ENCODE measurements around the gene DOHH.
"Not testable (repeated sequence)": the region's sequence is repeated elsewhere in the genome, so short reads cannot be mapped to it uniquely, and the experiment has no call there.

Gene DOHH

DNA sequence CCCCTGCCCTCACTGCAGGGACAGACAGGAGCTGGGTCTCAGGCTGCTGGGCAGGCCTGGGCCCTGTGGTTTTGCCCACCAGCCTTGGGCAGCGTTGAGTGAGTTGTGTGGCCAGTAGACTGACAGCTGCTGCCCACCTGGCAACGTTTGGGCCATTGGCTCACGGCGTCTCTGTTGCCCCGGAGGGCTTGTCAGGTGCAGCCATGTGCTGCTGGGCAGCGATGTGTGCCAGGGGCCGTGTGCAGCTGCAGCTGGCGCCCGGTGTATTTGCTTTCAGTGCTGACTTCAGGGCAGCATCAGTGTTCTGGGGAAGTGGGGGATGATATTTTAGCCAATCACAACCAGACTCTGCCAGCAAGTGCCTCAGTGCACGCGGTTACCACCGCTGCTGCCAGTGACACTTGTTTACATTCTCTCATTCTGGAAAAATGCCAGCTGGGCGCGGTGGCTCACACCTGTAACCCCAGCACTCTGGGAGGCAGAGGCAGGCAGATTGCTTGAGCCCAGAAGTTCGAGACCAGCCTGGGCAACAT lies 16.3 kb upstream of the DOHH start:
- H3K27me3 Mint-ChIP-seq = no peaks in the 10 kb centered on the region
- peak overlapping the region; percentile 87 for H3K27ac Mint-ChIP-seq
- peak overlapping the region; percentile 28 for H3K4me3 Mint-ChIP-seq
- no peaks in the 10 kb centered on the region for H3K9me3 Mint-ChIP-seq
- H3K36me3 Mint-ChIP-seq = peaks cover 13% of the 10 kb centered on the region
- H3K4me1 Mint-ChIP-seq = peaks cover 59% of the 10 kb centered on the region
- ATAC-seq = peak; percentile 93

DNA sequence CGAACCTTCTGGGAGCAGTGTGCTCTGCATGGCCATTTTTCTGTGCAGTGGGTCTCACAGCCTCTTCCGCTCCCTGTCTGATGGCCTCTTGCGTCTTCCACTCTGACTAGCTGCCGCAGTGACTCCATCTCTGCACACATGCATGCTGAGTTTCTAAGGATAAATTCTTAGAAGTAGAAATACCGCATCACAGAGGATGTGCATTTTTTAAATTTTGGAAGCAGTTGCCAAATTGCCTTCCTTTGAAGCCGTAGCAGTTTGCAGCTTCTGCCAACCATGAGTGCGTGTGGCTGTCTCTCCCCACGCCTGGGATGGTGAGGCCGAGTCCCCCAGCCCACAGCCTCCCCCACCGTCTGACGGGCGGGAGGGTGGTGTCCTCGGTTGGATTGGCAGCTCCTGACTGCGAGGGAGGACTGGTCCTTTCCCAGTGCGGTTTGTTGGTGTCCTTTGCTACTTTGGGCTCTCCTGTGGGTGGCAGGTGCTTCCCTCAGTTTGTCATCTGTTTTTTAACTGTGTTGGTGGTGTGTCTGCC lies 15.5 kb upstream of the DOHH start:
- Mint-ChIP-seq H3K27ac (peak overlapping the region; percentile 87), H3K36me3 (peaks cover 13% of the 10 kb centered on the region), H3K4me3 (no peak overlapping the region), H3K27me3 (no peaks in the 10 kb centered on the region), H3K4me1 (peaks cover 63% of the 10 kb centered on the region), H3K9me3 (no peaks in the 10 kb centered on the region)
- ATAC-seq = no peak

DNA sequence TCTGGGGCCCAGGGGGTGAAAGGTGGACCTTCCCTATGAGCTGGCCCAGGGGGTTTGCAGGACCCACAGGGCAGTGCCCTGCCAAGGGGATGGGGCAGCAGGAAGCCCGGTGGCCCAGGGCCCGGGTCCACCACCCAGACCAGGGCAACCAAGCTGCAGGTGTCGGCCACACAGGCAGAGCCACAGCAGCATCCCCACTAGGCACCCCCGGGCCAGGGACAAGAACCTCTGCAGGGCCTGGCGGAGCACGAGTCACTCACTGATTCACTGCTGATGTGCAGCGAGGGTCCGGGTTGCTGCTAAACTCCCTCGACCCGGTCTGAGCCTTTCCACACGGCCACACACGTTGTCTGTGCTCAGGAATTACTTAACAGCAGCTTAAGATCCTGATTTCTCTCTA lies 14.5 kb upstream of the DOHH start:
- ATAC-seq = no peak
- Mint-ChIP-seq H3K36me3 (peaks cover 15% of the 10 kb centered on the region), H3K4me1 (peaks cover 71% of the 10 kb centered on the region), H3K27me3 (no peaks in the 10 kb centered on the region), H3K4me3 (no peak overlapping the region), H3K27ac (no peak overlapping the region), H3K9me3 (no peaks in the 10 kb centered on the region)

DNA sequence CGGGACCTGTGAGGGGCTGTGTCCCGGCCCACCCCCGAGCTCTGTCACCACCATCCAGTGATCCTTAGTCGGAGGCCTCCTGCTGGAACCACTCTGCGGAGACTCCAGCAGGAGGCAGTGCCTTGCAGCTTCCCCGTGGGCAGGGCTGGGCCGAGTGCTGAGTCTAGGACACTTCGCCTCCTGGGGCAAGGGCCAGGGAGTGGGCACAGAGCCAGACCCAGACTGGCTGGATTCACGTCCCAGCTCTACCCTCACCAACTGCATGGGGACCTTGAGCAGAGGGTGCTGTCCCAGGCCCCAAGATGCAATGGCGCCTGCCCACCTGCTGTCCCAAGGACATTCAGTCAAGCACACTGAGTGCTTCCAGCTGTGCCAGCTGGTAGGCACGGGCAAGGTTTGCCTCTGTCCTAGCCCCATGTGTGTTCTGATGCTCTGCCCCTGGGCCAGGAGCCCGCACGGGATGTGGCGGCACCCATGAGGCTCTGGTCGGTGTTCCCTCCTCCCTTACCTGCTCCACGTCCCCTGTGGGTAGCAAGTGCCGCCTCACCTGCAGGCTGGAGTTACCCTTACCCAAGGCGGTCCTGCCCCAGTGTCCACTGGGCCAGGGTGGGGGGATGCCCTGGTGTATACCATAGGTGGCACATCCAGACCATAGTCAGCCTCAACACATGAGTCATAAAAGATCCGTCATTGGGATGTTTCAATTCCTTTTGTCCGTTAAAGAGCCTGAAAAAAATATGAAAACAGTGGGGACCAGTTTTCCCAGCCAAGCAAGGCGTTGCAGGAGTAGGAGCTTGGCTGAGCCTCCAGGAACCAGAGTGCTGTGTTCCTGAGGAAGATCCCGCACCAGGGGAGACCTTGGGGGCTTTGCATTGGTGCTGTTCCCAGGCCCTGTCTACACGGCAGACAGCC lies 13.0 kb upstream of the DOHH start:
- H3K9me3 Mint-ChIP-seq = no peaks in the 10 kb centered on the region
- no peak overlapping the region for H3K27ac Mint-ChIP-seq
- H3K4me3 Mint-ChIP-seq = no peak overlapping the region
- no peak for ATAC-seq
- H3K27me3 Mint-ChIP-seq = no peaks in the 10 kb centered on the region
- peaks cover 26% of the 10 kb centered on the region for H3K36me3 Mint-ChIP-seq
- H3K4me1 Mint-ChIP-seq = peaks cover 74% of the 10 kb centered on the region

DNA sequence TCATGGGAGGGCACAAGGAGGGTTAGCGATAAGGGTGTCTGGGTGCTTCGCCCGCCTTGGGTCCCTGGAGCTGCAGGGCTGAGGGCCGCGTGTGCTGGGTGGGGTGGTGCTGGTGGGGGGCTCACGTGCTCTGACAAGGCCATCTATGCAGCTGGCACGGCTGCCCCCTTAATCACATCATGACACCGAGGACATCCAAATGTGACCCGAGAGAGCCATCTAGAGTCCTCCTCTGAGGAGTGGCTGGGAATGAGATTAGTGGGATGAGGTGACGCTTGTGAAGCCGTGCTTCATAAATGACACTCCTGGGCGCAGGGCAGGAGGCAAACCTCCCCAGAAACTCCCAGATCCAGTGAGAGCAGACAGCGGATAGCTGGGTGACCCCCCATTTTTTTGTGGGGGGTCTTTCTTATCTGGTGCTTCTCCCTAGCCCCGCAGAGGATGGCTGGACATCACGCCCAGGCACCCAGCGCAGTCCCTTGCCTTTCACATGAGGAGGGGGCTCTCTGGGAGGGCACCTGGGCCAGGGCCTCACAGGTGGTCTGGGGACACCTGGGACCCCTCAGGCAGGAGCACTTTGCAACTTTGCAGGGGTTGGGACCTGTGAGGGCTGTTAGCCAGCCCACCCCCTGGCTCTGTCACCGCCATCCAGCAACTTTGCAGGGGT lies 12.2 kb upstream of the DOHH start:
- no peak for ATAC-seq
- Mint-ChIP-seq H3K4me1 (peaks cover 75% of the 10 kb centered on the region), H3K36me3 (peaks cover 26% of the 10 kb centered on the region), H3K27ac (no peak overlapping the region), H3K27me3 (no peaks in the 10 kb centered on the region), H3K4me3 (no peak overlapping the region), H3K9me3 (no peaks in the 10 kb centered on the region)

DNA sequence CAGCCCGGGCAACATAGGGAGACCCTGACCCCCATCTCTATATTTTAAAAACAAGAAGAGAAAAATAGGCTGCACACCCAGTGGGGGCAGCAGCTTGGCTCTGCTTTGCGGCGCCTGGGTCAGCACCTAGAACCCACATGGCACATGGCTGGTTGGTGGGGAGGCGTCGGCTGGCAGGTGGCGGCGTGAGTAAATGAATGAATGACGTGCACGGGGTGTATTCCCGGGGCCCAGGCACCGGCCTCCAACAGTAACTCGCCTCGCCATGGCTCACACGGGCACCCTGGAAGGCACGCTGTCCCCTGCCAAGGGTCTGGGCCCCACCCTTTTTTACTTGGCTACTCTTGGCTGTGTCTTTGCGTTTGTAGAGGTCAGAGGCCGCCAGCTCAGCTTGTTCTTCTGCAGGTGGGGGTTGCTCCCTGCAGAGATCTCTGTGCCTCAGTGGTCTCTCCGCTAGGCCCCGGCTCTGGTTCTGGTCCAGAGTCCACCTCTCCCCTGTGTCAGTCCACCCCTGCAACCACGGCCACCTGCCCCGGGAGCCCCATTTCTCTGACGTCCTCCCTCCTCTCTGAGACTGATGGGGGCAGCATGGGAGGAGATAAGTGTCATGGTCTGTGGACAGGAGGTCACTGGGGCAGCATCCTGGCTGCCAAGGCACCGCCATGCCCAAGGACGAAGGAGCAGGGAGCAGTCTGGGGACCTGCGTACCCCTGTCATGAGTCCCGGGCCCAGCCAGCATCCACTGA lies 11.2 kb upstream of the DOHH start:
- H3K27me3 Mint-ChIP-seq = no peaks in the 10 kb centered on the region
- peaks cover 79% of the 10 kb centered on the region for H3K4me1 Mint-ChIP-seq
- no peaks in the 10 kb centered on the region for H3K9me3 Mint-ChIP-seq
- peaks cover 26% of the 10 kb centered on the region for H3K36me3 Mint-ChIP-seq
- no peak for ATAC-seq
- no peak overlapping the region for H3K4me3 Mint-ChIP-seq
- no peak overlapping the region for H3K27ac Mint-ChIP-seq

DNA sequence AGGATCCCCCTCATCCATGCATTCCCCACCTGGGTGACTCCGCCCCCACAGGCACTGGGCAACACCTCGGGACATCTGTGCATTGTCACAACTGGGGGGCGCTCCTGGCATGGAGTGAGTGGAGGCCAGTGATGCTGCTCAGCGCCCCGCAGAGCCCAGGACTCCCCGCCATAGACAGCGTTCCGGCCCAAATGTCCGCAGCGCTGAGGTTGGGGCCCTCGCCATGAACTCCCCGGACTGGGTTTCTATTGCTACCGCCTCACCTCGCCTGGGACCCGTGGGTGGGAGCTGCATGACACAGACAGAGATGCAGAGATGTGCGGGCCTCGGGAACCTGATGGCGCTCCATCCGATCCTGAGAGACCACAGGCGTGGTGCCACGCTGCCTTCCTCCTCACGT lies 10.3 kb upstream of the DOHH start:
- peaks cover 70% of the 10 kb centered on the region for H3K4me1 Mint-ChIP-seq
- H3K27me3 Mint-ChIP-seq = no peaks in the 10 kb centered on the region
- H3K27ac Mint-ChIP-seq = no peak overlapping the region
- peaks cover 26% of the 10 kb centered on the region for H3K36me3 Mint-ChIP-seq
- ATAC-seq = no peak
- no peaks in the 10 kb centered on the region for H3K9me3 Mint-ChIP-seq
- no peak overlapping the region for H3K4me3 Mint-ChIP-seq

DNA sequence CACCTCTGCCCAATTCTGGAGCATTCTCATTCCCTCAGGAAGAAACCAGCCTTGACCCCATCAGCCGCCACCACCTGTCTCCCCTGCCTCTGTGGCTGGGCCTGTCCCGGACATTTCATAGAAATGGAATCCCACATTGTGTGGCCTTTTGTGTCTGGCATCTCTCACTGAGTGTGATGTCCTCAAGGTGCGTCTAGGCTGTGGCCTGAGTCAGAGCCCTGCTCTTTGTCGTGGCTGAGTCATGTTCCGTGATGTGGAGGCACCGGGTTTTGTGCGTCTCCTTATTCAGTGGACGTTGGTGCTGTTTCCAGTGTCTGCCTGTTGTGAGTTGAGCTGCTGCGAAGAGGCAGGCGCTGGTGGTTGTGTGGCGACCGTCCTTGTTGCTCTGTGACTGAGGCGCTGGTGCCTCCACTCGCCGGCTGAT lies 9.1 kb upstream of the DOHH start:
- H3K27ac Mint-ChIP-seq = peak overlapping the region; percentile 5
- no peaks in the 10 kb centered on the region for H3K9me3 Mint-ChIP-seq
- peak overlapping the region; percentile 14 for H3K4me3 Mint-ChIP-seq
- no peaks in the 10 kb centered on the region for H3K27me3 Mint-ChIP-seq
- peaks cover 25% of the 10 kb centered on the region for H3K36me3 Mint-ChIP-seq
- no peak for ATAC-seq
- peaks cover 66% of the 10 kb centered on the region for H3K4me1 Mint-ChIP-seq

DNA sequence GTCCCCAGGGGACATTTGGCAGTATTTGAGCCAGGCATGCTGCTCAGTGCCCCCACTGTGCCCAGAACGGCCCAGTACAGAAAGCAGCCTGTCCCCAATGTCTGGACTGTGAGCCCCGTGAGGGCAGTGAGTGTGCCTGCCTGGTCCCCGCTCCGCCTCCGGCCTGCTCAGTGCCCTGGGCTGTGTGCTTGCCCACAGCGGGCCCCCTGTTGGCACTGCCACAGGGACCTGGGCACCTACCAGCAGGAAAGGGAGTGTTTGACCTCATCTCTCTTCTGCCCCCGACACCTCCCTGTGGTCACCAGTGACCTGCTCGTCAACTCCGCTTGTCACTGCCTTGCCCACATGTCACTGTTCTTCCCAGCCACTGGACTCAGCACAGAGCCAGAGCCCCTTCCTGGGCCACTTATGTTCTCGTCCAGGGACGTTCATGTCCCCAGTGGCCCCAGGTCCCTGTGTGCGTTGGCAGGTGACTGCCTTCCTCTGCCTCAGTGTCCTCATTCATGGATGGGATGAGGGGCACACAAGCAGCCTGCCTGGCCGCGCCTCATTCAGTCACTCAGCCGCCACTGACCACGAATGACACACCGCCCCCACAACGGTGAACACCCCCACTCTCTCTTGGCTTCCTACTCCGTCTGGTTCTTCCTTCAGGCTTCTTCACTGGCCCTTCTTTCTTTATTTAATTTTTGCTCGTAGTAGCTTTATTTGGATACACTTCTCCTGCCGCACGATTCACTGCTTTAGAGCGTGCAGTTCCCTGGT lies 8.5 kb upstream of the DOHH start:
- H3K36me3 Mint-ChIP-seq = peaks cover 19% of the 10 kb centered on the region
- H3K27ac Mint-ChIP-seq = peak overlapping the region; percentile 5
- ATAC-seq = no peak
- H3K9me3 Mint-ChIP-seq = no peaks in the 10 kb centered on the region
- H3K27me3 Mint-ChIP-seq = no peaks in the 10 kb centered on the region
- H3K4me1 Mint-ChIP-seq = peaks cover 61% of the 10 kb centered on the region
- H3K4me3 Mint-ChIP-seq = peak overlapping the region; percentile 14

DNA sequence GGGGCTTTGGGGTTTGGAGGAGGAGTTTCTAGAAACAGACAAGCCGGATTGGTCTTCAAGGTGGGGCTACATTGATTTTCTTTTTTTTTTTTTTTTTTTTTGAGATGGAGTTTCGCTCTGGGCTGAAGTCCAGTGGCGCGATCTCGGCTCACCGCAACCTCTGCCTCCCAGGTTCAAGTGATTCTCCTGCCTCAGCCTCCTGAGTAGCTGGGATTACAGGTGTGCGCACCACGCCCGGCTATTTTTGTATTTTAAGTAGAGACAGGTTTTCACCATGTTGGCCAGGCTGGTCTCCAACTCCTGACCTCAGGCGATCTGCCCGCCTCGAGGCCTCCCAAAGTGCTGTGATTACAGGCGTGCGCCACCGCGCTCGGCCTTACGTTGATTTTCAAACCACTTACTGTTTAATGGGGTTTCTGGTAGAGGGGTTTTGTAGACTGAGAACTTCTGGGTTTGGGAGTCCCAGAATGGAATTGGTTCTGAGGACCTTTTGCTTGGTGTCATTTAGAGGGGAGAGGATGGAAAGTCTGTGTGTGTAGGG lies 7.7 kb upstream of the DOHH start:
- H3K4me1 Mint-ChIP-seq = peaks cover 55% of the 10 kb centered on the region
- not testable (repeated sequence) for H3K27ac Mint-ChIP-seq, H3K9me3 Mint-ChIP-seq, ATAC-seq, H3K27me3 Mint-ChIP-seq
- peak overlapping the region; percentile 30 for H3K4me3 Mint-ChIP-seq
- H3K36me3 Mint-ChIP-seq = peaks cover 19% of the 10 kb centered on the region

DNA sequence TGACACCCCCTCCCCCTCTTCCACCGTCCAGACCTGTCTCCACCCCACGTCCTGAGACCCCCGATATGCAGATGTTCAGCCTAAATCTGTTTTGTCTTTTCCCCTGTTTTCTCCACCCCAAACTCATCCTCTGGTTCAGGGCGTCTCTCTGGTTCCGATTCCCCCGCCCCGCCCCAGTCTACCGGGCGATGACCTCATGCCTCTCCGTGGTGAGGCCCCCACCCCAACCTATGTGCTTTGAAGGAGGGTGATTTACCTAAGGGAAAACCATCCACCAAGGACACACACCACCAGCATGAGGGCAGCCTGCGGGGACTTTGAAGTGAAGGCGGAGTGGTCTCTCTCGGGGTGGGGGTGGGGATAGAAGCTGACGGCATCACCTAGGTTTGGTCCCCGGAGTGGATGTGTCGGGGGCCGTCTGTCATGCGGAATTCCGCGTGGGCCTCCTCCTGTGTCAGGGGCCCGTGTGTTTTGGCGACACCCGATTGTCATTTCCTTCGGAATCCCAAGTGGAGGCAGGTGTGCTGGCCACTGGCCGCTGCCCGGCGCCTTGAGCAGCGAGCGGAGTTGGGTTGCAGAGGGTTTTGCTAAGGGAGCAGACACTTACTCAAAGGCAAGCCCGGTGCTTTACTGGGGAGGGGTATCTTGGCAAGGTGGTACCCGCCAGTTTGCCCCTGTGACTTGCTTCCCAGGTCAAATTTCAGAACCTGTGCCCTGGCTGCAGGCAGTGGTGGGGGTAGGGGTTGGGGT lies 7.1 kb upstream of the DOHH start:
- H3K36me3 Mint-ChIP-seq = peaks cover 19% of the 10 kb centered on the region
- peak overlapping the region; percentile 82 for H3K27ac Mint-ChIP-seq
- H3K9me3 Mint-ChIP-seq = no peaks in the 10 kb centered on the region
- peaks cover 55% of the 10 kb centered on the region for H3K4me1 Mint-ChIP-seq
- H3K4me3 Mint-ChIP-seq = peak overlapping the region; percentile 95
- ATAC-seq = no peak
- no peaks in the 10 kb centered on the region for H3K27me3 Mint-ChIP-seq

DNA sequence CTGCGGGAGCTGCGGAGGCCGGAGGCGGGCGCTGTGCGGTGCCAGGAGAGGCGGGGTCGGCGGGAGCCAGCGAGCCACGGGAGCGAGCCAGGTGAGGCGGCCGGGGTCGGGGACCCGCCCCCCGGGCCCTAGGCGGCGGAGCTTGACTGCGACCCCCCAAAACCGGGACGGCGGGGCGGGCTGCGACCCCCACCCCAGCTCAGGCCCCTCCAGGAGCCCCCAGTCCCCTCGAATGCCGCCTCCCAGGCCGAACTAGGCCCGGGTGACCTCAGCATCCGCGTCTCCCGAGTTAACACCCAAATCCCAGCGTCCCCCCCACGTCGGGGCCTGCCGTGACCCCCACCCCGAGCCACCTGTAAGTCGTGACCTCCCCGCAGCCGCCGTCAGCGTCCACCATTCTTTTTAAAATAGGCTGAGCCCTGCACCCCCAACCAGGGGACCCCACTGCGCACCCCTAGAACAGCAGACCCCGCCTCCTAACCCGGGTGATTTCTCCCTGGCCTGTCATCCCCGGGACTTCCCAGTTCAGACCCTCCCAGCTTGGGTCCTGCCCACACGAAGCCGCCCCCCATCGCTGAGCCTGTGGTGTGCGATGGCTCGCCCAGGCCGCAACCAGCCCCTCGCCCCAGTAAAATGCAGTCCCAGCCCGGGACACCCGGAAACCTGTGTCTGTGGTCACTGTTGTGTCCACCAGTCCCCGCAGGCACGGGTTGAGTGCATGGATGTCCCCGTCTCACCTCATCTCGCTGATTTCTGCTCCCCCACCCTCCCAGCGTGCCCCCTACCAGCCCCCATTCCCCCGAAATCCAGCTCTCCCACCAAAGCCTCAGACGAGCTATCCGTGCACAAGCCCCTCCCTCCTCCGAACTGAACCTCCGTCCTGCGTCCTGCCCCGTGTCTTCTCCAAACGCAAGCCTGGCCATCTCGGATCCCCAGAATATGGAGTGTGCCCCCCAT lies 6.2 kb upstream of the DOHH start:
- H3K4me1 Mint-ChIP-seq = peaks cover 49% of the 10 kb centered on the region
- peak overlapping the region; percentile 82 for H3K27ac Mint-ChIP-seq
- no peaks in the 10 kb centered on the region for H3K9me3 Mint-ChIP-seq
- peak overlapping the region; percentile 95 for H3K4me3 Mint-ChIP-seq
- H3K27me3 Mint-ChIP-seq = no peaks in the 10 kb centered on the region
- H3K36me3 Mint-ChIP-seq = peaks cover 19% of the 10 kb centered on the region
- peak; percentile 2 for ATAC-seq
